GM19467 (cell line): ENCODE measurements around the gene AGPAT4.
A peak's percentile ranks its signal among the peaks of the same experiment; 100 is the strongest.
"Not testable (repeated sequence)": the region's sequence is repeated elsewhere in the genome, so short reads cannot be mapped to it uniquely, and the experiment has no call there.

ENCODE experiments used
- ATAC-seq: cut with Tn5 transposase; IDR thresholded peaks from one replicate; pipeline ENCODE4 v1.9.1; 2021; ENCODE audit warnings: mild to moderate bottlenecking, moderate library complexity; ENCODE audit not compliant: unreplicated experiment

AGPAT4 gene

DNA sequence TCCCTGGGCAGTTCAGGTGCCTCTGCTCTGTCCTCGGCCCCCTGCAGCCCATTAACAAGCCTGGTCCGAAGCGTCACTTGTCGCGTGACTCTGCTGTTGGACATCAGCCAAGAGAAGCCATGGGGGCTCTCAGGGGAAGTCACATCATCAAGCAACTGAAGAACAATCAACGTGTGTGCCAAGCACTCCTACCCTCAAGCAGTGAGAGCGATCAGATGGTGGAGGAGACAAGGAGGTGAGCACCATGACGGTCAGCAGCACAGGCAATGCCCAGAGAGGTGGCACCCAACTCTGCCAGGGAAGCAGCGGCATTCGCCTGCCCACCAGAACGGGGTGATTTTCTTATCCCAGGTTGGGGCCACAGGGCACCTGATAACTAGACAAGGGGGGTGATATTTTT is 132.7 kb downstream of the AGPAT4 start:
- no peak for ATAC-seq

DNA sequence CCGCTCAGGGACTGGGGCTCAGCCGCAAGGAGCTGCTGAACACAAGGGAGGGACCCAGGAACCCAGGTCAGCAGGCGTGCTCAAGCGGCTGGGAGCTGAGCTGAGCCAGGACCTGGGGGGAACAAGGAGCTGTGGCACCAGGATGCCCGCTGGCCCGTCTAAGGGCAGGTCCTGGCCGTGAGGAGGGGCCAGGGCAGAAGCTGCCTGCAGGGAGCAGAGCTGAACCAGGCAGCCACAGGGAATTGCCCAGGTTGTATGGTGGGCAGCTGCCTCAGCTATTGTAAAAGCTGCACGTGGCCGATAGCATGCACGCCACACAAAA is 133.3 kb downstream of the AGPAT4 start:
- no peak for ATAC-seq

DNA sequence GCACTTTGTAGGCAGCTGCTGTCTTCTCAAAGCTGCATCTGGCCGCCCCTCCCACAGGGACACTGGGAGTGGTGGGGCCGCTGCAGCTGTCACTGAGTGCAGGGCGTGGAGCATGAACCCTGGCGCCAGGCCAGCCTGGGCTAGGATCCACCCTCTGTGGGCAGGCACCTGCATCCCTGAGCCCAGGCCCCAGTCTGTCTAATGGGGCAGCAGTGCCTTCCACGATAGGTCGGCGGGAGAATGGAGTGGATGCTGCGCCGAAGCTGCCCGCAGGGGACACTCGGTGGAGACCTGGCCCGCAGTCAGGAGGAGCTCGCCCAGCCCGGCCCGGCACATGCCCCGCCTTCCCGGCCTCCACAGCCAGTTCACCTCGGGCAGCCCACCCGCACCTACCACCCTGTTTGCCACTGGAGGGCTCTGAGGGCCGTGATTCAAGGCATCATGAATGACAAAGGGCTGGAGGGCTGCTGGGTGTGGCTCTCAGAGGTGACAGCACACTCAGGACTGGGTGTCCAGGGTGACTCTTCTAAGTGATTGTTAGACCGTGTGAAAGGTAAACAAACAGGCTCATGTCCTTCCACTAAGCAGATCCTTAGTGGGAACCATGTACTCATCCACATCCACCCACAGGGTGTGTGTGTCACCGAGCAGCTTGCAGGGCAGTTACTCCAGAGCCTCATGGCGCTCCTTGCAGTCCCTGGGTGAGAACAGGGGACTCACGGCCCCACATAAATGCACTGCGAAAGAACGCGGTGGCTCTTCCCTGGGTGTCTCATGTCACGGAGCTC is 133.9 kb downstream of the AGPAT4 start:
- ATAC-seq: no peak

DNA sequence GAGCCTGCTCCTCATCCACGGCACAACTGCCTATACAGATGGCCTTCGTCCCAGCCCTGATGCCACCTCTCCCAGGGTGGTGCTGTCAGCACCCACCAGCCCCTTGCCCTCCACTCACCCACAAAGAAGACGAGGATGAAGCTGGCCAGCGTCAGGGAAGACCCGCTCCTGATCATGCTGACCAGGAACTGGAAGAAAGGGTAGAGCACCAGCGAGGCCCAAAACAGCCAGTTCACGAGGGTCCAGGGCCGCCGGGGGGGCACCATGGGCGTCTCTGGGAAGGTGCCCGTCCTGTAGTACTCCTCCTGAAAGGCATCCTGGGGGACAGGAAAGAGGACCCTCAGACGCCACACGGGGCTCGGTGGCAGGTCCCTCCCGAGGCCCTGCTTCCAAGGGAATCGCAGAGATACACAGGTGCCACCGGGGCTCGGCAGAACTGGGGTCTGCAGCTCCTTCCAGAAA is 134.5 kb downstream of the AGPAT4 start:
- no peak for ATAC-seq

DNA sequence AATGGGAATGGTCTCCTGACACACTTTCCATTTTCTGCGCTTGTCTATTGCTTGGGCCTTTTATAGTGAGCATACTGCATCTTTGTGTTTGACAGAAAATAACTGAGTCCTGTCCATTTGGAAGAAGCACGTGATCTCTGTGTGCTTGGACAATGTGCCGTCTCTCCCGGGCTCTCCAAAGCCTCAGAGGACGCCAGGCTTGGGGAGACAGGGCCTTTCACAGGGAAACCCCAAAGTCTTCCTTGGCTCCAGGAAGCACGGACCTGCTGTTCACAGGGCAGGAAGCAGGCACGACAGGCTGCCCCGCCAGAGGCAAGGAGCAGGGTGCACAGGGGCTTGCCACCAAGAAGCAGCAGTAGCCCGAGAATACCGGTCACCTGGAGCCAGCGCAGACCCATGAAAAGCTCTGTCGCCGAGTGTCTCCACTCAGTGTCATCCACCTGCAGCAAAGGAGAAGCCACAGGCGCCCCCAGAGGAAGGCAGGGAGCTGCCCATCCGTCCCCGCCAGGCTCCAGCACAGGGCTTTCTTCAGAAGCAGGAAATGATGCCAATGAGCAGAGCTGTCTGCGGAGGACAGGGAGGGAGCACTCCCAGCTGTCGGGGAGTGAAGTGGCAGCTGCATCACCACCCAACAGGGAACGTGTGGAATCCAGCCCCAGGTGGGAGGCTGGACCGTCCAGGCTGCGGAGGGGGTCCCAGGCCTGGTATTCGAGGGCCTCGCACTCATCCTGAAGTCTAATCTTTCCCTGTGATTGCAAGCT is 135.1 kb downstream of the AGPAT4 start:
- ATAC-seq: no peak

DNA sequence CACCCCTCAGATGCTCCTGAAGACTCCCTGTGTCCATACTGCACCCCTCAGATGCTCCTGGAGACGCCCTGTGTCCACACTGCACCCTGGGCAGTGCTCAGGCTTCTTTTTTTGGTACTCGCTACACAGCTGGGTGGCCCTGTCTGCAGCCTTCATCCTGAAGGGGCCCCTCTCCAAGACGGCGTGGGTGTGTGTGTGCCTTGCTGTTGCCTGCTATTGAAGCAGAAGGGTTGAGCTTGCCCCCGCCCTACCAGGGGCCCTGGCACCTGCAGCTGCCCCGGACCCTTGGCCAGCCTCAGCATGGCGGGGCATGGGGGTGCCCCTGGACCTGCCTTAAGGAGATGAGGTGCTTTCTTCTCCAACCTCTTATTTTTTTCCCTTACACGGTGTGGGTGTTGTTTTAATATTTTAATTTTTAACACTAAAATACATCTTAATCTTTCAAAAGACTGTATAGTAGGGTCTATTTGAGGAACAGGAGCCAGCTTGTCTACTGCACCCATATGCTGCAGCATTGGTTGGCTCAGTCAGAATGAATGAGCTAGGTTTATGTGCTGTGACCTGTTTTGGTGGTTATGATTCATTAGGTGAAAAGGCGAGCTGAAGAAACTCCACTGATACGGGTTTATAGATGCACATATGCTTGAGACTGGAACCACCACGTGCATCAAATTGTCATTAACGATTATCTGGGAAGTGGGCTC is 135.9 kb downstream of the AGPAT4 start:
- ATAC-seq: no peak

DNA sequence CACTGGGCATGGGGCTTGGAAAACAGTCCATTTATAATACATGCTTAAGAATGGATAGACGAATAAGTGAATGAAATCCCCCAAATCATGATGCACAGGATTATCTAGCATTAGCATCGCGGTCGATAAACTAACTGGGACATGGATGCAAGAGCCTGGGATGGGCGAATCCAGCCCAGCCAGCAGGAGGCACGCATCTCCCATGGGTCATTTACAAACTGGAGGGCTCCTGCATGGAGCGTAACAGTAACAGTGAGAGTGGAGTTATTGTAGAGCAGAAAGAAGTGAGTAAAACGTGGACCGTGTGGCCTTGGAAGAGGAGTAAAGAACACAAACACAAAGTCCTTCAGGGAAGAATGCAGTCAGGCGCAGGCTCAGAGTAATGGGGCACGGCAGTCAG is 136.5 kb downstream of the AGPAT4 start:
- ATAC-seq: no peak

DNA sequence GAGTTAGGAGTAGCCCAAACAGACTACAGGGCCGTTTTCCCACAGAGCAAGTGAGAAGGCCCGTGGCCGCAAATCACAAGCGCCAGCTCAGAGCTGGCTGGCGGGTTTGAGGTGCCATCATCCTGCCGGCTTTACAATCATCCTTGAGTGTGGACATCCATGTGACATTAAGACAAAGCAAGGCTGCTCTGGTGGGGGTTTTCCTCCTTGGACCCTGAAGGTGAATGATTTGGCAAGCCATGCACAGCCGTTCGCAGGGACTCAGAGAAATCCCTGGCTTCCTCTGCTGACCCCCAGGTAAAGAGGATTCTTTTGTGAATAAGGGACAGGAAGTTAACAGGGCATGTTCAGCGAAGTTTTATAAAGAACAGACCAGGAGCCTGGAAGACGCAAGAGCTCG is 137.2 kb downstream of the AGPAT4 start:
- ATAC-seq: no peak

DNA sequence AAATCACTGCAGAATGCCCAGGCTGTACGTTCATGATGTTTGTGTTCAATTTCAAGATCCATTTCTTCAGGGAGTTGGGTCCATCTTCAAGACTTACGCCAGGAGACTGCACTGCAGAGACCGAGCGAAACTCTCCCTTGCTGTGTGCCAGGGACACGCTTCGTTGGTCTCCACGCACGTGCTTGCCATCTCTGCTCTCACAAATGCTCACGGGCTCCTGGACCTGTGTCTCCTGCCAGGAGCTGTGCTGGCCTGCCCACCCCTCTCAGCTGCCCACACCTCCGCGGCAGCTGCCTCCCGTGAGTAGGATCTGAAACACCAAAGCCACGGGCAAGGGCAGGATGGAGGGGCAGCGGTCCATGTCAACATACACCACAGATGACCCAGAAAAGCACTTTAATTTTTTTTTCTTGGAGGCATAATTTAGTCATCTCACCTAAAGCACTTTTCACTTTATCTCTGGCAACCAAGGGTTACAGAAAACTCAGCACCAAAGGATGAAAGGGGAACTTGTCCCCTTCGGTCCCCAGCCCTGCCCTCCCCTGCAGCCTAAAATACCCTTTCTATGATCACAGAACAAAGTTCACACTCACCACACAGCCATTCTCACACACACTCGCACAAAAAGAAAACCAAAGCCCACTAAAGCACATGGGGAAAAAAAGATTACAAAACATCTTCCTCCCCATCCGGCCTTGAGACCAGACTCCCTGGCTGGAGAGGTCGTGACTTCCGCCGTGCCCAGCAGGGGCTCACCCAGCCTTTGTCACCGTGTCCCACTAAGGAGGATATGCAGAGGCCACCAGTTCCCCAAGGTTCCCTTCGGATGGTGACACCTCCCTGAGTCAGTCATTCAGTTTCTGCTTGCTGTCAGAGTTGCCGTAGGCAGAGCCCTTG is 137.9 kb downstream of the AGPAT4 start:
- ATAC-seq: peak; percentile 30

DNA sequence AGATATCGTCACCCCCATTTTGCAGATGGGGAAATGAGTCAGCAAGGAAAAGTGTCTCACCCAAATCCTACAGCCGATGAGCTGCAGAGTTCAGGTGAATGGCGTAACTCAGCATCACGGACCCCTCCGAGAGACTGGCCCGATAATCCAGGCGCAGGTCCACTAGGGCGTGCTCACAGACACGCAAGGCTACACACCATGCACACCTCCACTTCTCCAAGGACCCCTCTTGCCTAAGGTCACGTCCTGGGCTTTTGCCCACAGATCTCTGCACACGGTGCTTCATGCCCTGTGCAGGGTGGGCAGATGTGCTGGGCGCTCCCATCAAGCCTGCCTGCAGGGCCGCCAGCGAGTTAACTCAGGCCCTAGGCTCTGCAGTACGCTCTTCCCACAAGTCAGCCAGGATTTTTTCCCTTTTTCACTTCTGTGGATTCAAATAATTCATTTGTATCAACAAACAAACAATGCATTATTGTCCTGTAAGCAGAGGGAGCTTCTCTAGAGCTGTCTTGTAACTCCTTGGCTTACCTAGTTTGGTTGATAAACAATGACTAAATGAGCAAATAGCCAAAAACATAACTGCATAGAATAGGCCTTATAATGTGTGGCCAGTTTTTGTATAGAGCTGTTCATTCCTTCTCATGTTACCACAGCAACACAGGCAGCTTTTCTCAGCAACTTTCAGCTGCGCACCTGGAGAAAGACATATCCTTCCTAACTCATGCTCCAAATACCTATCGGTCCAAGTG is 139.1 kb downstream of the AGPAT4 start:
- no peak for ATAC-seq

DNA sequence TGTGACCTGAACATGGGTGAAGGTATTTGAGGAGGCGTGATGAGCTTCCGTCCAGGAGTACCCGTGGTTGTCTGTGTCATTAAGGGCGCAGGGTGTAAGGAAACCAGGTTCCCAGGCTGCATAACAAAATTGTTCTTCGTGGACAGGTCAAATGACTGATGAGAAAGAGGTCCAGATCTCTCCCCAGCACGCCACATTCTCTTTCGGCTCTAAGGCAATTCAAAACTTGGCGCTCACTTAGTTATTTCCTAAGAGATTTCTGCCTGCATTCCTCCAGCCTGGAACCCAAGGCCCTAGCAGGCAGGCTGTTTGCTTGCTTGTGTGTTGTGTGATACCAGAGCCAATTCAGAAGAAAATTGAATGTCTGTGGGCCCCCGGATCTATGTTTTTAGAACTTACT is 139.9 kb downstream of the AGPAT4 start:
- ATAC-seq: no peak

DNA sequence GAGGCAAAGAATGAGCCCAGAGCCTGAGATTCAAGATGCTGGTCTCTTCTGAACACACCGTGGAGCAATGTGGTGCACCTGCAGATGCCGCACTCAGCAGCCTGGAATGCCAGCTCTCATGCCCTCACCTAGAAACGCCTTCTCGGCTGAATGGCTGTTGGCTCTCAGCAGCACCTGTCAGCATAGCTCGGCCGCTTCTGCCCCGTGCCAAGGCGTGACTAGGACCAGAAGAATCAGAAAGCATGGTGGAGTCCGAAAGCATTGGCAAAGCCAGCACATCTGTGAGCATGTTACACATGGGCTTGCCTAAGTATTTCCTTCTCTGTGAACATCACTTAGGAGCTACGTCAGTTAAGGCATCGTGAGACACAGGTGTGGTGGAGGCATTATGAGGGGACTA is 141.5 kb downstream of the AGPAT4 start:
- no peak for ATAC-seq

DNA sequence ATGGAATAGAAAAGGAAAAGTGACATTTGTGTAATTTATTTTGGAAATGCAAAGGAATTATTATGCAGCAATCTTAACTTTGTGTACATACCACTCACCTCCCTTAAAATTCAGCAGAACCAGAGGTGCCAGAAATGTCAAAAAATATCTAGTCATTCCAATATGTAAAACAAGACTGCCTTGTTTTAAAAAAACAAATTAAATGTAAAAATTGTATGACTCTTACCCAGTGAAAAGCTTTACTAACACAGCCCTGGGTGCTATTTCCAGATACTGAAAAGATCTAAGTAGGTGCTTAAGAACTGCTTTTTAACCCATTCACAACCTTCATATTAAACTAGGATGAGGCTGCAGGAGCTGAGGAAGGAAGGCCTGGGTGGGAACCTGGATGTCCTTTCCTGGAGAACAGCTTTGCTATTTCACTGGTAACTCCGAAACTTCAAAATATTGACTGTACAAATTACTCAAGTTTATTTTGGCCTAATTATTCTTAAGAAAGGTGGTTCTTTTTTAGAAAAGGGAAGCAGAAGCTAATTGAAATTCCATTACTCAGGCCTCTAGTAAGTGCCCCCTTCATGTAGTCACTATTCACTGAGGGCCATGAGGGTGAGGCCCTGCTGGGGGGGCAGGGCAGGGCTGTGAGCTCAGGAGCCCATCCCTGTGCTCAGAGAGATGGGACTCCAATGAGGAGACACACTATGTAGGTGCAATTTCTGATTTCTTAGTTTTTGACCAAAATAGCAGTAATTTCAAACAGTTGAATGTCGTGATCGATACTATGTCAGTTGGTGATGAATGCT is 142.7 kb downstream of the AGPAT4 start:
- no peak for ATAC-seq

DNA sequence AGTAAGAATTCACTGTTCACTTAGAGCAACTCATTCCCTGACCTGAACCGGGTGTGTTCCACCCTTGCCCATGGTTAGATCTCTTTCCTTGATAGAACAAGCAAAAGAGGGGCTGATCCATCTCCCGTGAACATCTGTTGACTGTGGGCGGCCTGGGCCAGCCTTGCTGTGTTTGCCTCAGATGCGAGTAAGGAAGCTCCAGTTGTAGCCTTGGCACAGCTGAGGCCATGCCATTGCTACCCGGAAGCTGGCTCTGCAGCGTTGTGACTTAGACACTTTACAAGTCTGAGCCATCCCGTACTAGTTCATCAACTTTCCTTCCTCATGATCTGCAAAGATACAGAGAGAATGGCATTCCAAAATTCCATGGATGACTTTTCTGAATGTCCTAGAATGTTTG is 143.3 kb downstream of the AGPAT4 start:
- no peak for ATAC-seq

DNA sequence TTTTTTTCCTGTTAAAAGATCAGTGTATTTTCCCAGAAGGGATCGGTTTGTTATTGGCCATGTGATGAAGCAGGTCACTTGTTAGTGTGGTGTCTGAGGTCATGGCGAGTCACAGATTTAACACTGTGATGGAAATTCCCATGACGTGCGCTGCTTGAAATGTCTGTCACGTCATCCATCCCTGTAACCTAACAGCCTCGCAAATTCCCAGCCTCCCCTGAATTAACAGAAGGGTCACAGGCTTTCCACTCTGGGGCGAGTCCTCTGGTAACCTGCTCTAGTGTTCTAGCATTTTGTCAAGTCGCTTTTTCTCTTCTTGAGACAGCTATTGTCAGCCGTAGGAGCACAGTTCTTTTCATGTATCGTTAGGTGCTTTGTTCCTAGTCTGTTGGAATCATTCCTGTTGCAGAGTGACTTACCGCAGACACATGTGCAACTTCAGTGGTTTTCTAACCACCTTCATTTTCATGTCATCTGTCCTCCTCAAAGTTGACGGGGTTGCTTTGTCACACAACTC is 145.1 kb downstream of the AGPAT4 start:
- ATAC-seq: no peak

DNA sequence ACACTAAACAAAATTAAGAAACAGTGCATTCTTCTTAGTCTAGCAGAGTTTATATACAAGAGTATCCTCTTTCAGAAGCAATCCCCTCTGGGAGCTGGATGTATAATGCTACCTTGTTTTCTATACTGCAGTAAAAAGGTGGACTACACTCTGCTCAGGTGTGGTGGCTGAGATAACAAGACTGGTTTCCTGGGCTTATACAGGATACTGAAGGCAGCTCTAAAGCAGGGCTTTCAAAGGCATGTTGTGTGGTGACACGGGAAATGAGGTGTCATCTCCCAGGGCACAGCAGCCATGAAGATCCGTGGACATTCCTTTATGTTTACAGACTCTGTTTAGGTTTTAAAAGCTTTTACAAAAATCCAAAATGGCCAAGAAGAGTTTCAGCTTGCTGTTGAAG is 145.6 kb downstream of the AGPAT4 start:
- ATAC-seq: no peak

DNA sequence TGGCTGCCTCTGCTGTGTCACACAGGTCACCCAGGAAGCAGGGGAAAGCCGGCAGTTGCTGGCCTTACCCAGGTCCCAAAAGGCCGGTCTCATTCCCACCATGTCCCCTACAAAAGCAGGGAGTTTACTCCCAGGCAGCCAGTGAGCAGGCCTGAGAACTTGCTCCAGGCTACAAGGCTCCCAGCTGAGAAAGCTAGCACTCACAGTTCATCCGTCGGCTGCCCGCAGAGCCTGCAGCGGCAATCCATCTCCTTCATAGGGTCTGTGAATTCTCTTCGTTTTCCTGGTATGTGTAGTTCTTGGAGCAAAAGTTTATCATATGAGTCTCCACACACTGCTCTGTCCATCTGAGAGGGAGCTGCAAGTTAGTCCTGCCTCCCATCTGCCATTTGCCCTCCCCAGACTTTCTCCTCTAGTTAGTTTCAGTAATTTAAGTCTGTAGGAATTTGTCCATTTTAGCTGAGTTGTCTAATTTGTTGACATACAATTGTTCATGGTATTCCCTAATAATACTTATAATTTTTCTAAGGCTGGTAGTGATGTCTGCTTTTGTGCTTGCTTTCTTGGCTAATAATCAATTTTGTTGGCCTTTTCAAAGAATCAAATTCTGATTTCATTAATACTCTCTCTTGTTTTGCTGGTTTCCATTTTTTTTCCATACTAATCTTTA is 146.7 kb downstream of the AGPAT4 start:
- no peak for ATAC-seq

DNA sequence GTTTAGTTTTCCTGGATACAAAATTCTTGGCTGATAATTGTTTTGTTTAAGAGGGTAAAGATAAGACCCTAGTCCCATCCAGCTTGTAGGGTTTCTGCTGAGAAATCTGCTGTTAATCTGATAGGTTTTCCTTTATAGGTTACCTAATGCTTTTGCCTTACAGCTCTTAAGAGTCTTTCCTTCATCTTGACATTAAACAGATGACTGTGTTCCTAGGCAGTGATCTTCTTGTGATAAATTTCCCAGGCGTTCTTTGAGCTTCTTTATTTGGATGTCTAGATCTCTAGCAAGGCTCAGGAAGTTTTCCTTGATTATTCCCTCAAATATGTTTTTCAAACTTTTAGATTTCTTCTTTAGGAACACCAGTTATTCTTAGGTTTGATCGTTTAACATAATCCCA is 148.3 kb downstream of the AGPAT4 start:
- ATAC-seq: no peak

DNA sequence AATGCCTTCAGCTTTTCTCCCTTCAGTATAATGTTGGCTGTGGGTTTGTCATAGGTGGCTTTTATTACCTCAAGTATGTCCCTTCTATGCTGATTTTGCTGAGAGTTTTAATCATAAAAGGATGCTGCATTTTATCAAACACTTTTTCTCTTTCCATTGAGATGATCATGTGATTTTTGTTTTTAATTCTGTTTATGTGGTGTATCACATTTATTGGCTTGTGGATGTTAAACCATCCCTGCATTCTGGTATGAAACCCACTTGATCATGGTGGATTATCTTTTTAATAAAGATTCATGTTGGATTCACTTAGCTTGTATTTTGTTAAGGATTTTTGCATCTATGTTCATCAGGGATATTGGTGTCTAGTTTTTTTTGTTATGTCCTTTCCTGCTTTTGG is 150.5 kb downstream of the AGPAT4 start:
- ATAC-seq: not testable (repeated sequence)
